ENCODE results near the gene CSDE1. TPM values are rescaled to one million over a fixed set of nuclear protein-coding genes. Genes with fewer than 3 reads are reported as not detected.

The CSDE1 gene
- total RNA-seq, 3 donors from 2014 or later = 489 to 1,906 (median 706) TPM

DNA sequence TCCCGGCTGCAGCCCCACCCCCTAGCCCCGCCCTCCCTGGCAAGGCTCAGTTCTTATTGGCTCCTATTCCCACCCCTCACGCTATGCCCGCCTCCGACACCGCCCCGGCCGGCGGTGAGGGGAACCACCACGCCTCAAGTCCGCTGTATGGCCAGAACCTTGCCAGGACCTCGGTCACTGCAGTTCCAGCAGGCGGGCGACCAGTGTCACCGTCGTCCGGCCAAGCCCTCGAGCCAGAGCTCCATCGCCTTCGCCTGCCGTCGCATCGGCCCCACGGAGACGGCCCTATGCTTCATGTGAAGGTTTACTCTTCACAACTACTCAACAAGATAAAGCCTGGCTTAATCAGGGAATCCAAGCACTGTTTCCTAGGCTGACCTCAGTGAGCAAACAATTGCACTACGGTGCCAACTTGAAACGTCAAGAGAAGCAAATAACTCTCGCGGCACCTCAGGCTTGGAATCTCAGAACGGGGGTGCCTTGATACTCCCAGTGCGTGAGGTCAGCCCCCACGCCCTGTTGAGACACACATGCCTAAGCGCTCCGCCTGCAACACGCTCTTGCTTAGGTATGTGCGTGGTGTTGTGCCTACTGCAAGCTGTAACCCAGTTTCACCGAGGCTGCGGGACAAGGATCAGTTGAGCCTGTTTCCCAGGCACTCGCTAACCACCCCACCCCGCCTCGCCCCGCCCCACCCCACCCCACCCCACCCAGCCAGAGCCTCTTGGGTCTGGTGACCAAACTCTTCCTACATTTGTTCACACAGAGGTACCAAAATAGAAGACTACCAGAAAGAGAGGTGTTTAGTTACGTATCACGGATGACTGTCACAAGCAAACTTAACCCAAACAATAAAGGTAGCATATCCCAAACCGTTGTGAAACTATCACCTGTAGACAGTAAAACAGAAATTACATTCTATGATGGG, 87.4 kb downstream of the CSDE1 start:
- intact Hi-C loops (cut with DNase I; ENCODE audit: low total_unique reads) = no loop called here
- H3K27me3 ChIP-seq = no peaks in the 10 kb centered on the region
- no peaks in the 10 kb centered on the region for H3K4me1 ChIP-seq
- TF ChIP-seq POLR2A (IDR thresholded peaks at IDR 0.05) (no peak), POLR2AphosphoS5 (IDR thresholded peaks at IDR 0.05) (peak; percentile 13 to 60 (median 43))
- TF ChIP-seq, protein P1, sequence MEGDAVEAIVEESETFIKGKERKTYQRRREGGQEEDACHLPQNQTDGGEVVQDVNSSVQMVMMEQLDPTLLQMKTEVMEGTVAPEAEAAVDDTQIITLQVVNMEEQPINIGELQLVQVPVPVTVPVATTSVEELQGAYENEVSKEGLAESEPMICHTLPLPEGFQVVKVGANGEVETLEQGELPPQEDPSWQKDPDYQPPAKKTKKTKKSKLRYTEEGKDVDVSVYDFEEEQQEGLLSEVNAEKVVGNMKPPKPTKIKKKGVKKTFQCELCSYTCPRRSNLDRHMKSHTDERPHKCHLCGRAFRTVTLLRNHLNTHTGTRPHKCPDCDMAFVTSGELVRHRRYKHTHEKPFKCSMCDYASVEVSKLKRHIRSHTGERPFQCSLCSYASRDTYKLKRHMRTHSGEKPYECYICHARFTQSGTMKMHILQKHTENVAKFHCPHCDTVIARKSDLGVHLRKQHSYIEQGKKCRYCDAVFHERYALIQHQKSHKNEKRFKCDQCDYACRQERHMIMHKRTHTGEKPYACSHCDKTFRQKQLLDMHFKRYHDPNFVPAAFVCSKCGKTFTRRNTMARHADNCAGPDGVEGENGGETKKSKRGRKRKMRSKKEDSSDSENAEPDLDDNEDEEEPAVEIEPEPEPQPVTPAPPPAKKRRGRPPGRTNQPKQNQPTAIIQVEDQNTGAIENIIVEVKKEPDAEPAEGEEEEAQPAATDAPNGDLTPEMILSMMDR (IDR thresholded peaks at IDR 0.05) = peak in 1 of 3 donors; percentile 26
- H3K9me3 ChIP-seq = no peaks in the 10 kb centered on the region
- H3K4me3 ChIP-seq = peak overlapping the region; percentile 59 to 96 (median 73)
- peak; percentile 89 to 92 for DNase-seq (ENCODE audit: low spot score in 2 of 2)
- H3K27ac ChIP-seq = peak overlapping the region; percentile 77 to 89
- no peaks in the 10 kb centered on the region for H3K36me3 ChIP-seq

DNA sequence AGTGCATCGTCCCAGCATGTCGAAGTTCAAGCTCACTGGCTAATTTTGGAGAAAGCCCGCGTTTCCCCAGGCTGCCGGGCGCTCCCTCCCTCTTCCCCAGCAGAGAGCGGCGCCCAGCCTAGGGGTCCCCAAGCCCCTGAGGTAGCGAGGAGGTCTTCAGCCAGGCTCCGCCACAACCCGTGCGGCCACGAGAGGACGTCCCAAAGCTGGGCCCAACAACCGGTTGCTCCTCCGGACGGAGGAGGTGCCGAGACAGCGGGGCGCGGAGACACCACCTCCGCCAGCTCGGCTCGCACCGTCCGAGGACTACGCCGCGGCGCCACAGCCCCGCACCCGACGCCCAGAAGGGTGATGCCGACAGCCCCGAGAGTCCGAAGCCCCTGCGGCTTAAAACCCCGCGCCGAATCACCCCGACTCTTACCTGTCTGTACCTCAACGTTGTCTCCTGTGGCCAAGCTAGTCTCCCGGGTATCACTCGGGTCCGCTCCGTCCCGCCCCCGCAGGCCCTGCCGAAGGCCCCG, 88.2 kb downstream of the CSDE1 start, which contains the start of gene DENND2C:
Gene DENND2C, minus strand, starts transcription at position 488 of the 521 bp plus-strand sequence. CDS start 44,065 bp downstream, outside the sequence.
- no peak for DNase-seq (ENCODE audit: low spot score in 2 of 2)
- intact Hi-C loops (cut with DNase I; ENCODE audit: low total_unique reads) = loop anchor here (10.0 kb wide), 1 partner anchor 805 kb away; no protein-coding TSS in a partner anchor

DNA sequence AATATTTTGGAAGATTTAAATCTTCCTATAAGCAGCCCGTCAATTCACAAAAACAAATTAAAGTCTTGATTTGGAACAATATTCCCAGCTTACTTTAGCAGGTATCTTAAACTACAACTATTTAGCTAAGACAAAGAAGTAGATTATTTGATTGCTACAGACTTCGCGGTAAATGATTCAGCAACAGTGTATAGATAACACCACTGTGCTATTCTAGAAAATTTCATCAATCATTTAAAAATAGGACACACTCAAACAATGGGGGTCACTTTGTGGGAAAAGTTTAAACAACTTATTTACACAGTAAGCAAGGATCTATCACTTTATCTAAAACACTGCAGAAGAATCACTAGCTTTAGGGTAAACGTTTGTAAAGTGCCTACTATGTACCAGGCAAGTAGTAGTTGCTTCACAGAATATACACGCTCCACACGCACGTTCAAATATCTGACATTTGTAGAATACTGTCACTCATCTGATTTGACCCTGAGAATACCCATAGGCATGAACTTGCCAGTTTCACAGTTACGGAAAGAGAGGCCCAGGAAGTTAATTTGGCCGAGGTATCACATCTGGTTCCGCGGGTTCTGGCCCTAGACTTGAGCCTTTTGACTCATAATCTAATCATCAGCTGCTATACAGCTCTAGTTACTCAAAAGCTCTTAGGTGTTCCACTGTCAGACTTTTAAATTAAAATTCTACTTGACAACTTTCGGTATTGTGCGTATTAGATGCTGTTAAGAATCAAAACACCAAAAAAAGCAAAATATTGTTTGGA, 88.8 kb downstream of the CSDE1 start:
- peak overlapping the region; percentile 77 to 89 for H3K27ac ChIP-seq
- no peaks in the 10 kb centered on the region for H3K4me1 ChIP-seq
- TF ChIP-seq, protein P1 (IDR thresholded peaks at IDR 0.05) = no peak
- TF ChIP-seq POLR2A (IDR thresholded peaks at IDR 0.05) (no peak), POLR2AphosphoS5 (IDR thresholded peaks at IDR 0.05) (no peak)
- peak overlapping the region; percentile 59 to 96 (median 73) for H3K4me3 ChIP-seq
- no peaks in the 10 kb centered on the region for H3K27me3 ChIP-seq
- DNase-seq (ENCODE audit: low spot score in 2 of 2) = no peak
- no peaks in the 10 kb centered on the region for H3K36me3 ChIP-seq
- intact Hi-C loops (cut with DNase I; ENCODE audit: low total_unique reads) = loop anchor here (10.0 kb wide), 1 partner anchor 804 kb away; no protein-coding TSS in a partner anchor
- no peaks in the 10 kb centered on the region for H3K9me3 ChIP-seq

More for the DNA sequence above, 88.2 kb downstream of the CSDE1 start, which contains the start of gene DENND2C:
- Histone ChIP-seq H3K4me3 (peak within 1 kb of the TSS; percentile 59 to 96 (median 73)), H3K27me3 (no peaks in the 10 kb centered on the region), H3K36me3 (no peaks in the 10 kb centered on the region), H3K9me3 (no peaks in the 10 kb centered on the region), H3K27ac (peak within 1 kb of the TSS; percentile 77 to 89), H3K4me1 (no peaks in the 10 kb centered on the region)
- TF ChIP-seq POLR2AphosphoS5 (IDR thresholded peaks at IDR 0.05) (peak in 1 of 3 donors; percentile 20), POLR2A (IDR thresholded peaks at IDR 0.05) (no peak)
- TF ChIP-seq, protein P1 (IDR thresholded peaks at IDR 0.05) = no peak

DNA sequence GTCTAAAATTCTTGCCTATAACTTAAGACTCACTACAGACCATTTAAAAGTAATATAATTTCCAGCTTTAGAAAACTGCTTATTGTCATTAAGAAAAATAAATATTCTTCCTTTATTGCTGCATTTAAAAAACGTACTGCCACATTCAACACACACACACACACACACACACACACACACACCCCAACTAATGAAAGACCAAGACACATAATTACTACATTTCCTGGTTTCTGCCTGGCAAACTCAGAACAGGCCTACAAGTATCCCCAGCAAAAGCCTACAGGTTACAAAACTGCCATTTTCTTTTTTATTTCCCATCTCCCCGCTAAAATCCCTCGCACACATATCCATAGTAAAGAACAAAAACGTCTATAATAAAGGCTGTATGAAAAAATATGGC, 89.4 kb downstream of the CSDE1 start:
- H3K4me1 ChIP-seq = no peaks in the 10 kb centered on the region
- DNase-seq (ENCODE audit: low spot score in 2 of 2) = no peak
- TF ChIP-seq POLR2A (IDR thresholded peaks at IDR 0.05) (no peak), POLR2AphosphoS5 (IDR thresholded peaks at IDR 0.05) (no peak)
- TF ChIP-seq, protein P1 (IDR thresholded peaks at IDR 0.05) = no peak
- no peak overlapping the region for H3K27ac ChIP-seq
- no peaks in the 10 kb centered on the region for H3K9me3 ChIP-seq
- no peaks in the 10 kb centered on the region for H3K36me3 ChIP-seq
- intact Hi-C loops (cut with DNase I; ENCODE audit: low total_unique reads) = loop anchor here (10.0 kb wide), 1 partner anchor 804 kb away; no protein-coding TSS in a partner anchor
- H3K27me3 ChIP-seq = no peaks in the 10 kb centered on the region
- no peak overlapping the region for H3K4me3 ChIP-seq
